HepG2 (cell line): ENCODE data around the gene HSD3B7. TPM values are rescaled to one million over a fixed set of nuclear protein-coding genes. Genes with fewer than 3 reads are reported as not detected.

Experiments
- FOXC1 ChIP-seq: sonication (generic); formaldehyde crosslinking; IDR thresholded peaks from 2 replicates; pipeline ENCODE4 v1.8.0; 2022; ENCODE audit warnings: mild to moderate bottlenecking, missing genetic modification reagents, borderline replicate concordance
- IRX3 ChIP-seq: sonication (generic); formaldehyde crosslinking; IDR thresholded peaks from 2 replicates; pipeline ENCODE4 v1.8.1; 2023; ENCODE audit warnings: mild to moderate bottlenecking, low read depth, missing genetic modification reagents, borderline replicate concordance
- SAFB2 ChIP-seq: sonication (generic); formaldehyde crosslinking; IDR thresholded peaks from 2 replicates; pipeline ENCODE4 v1.5.1; 2020; ENCODE audit warnings: missing genetic modification reagents, low read depth, mild to moderate bottlenecking, borderline replicate concordance
- SMAD3 ChIP-seq: sonication (generic); formaldehyde crosslinking; IDR thresholded peaks from 2 replicates; pipeline ENCODE4 v1.4.0; 2020; ENCODE audit warnings: missing genetic modification reagents
- ZNF333 ChIP-seq: sonication (generic); formaldehyde crosslinking; IDR thresholded peaks from 2 replicates; pipeline ENCODE4 v1.4.0; 2020; ENCODE audit warnings: mild to moderate bottlenecking, missing genetic modification reagents, borderline replicate concordance
- ZNF501 ChIP-seq: sonication (generic); formaldehyde crosslinking; IDR thresholded peaks from 2 replicates; pipeline ENCODE4 v1.5.1; 2020; ENCODE audit warnings: mild to moderate bottlenecking, moderate library complexity, missing genetic modification reagents
- ZNF644 ChIP-seq: IDR thresholded peaks from 2 replicates; pipeline ENCODE4 v1.6.1; 2016; ENCODE audit warnings: low read depth
- polyA plus RNA-seq, 8 experiments: library from polyadenylated mRNA; depleted of rRNA in 3 of 8; stranded (reverse) in 7 of 8; unstranded in 1 of 8; fragments of >200 nt; fragmentation: Illumina TruSeq in 4 of 8; extraction: Trizol in 4 of 8; gene quantifications; 2 replicates each; pipeline versions ENCODE4 v1.2.1 to v1.2.3, GENCODE V29; 2011 to 2016; ENCODE audit warnings: low read depth in 4 of 8, missing spikeins in 1 of 8, mixed read lengths in 1 of 8; ENCODE audit not compliant: insufficient read depth in 1 of 8
- total RNA-seq, 5 experiments: library from RNA; depleted of rRNA; stranded (reverse); fragments of >200 nt; fragmentation: Illumina TruSeq; extraction: Trizol; gene quantifications; 2 replicates each; pipeline ENCODE4 v1.2.3, GENCODE V29; 2016; ENCODE audit warnings: low read depth in 1 of 5
- TF ChIP-seq, protein P1 (sequence below): sonication (generic); formaldehyde crosslinking; IDR thresholded peaks from 2 replicates; pipeline ENCODE4 v1.5.1; 2020; ENCODE audit warnings: missing genetic modification reagents, mild to moderate bottlenecking, borderline replicate concordance
- TF ChIP-seq, protein P2 (sequence below): IDR thresholded peaks from 2 replicates; pipeline ENCODE4 v1.4.0; 2020; ENCODE audit warnings: mild to moderate bottlenecking, missing genetic modification reagents
- TF ChIP-seq, protein P3 (sequence below): sonication (generic); formaldehyde crosslinking; IDR thresholded peaks from 2 replicates; pipeline ENCODE4 v1.4.0; 2020; ENCODE audit warnings: missing genetic modification reagents
- TF ChIP-seq, protein P4 (sequence below), 2 experiments: sonication (generic) in 1 of 2; formaldehyde crosslinking in 1 of 2; IDR thresholded peaks; 2 replicates each; pipeline versions ENCODE4 v1.6.1 to v1.9.0; 2014 to 2022; ENCODE audit warnings: antibody characterized with exemption in 1 of 2, borderline replicate concordance in 1 of 2, inconsistent platforms in 1 of 2, low read depth in 1 of 2, missing genetic modification reagents in 1 of 2

Gene HSD3B7
- total and polyA plus RNA-seq, 2 of the 13 experiments (the other 11 are each of a cell fraction or from before 2014, with no cell fraction given), result 32.9 to 69.7 TPM

DNA sequence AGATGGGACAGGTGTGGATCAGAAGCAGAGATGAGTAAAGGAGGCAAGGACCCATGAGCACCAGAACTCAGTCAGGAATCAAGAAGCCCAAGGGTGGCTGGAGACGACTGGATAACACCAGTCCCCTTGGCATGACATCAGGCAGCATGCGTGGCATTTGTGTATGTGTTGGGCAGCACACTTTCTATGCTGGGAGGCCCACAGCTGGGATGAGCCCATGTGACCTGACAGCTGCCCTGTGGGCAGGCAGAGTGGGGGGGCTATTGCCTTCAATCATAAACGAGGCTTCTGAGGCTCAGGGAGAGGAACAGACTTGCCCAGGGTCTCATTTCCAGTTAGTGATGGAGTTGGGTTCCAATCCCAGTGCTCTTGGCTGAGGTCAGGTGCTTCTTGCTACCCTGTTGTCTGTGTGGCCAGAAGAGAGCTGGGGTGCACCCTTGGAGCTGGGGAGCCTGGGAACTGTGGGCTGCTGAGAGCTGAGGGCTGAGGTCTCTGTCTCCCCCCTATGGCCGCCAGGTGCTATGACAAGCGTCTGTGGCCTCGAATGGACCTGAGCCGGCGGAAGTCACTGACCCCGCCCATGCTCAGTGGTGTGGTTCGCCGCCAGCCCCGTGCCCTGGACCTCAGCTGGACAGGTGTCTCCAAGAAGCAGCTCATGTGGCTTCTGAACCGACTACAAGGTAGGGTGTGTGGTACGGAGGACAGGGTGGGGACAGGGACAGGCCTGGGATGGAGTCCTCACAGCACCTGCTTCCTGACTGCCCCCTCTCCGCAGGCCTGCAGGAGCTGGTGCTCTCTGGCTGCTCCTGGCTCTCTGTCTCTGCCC lies 43.2 kb upstream of the HSD3B7 start (continued):
- peak; percentile 93 for TF ChIP-seq SAFB2 (CRISPR knock-in tag)
- no peak for TF ChIP-seq IRX3
- TF ChIP-seq, protein P1, sequence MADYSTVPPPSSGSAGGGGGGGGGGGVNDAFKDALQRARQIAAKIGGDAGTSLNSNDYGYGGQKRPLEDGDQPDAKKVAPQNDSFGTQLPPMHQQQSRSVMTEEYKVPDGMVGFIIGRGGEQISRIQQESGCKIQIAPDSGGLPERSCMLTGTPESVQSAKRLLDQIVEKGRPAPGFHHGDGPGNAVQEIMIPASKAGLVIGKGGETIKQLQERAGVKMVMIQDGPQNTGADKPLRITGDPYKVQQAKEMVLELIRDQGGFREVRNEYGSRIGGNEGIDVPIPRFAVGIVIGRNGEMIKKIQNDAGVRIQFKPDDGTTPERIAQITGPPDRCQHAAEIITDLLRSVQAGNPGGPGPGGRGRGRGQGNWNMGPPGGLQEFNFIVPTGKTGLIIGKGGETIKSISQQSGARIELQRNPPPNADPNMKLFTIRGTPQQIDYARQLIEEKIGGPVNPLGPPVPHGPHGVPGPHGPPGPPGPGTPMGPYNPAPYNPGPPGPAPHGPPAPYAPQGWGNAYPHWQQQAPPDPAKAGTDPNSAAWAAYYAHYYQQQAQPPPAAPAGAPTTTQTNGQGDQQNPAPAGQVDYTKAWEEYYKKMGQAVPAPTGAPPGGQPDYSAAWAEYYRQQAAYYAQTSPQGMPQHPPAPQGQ (CRISPR knock-in tag), result no peak
- TF ChIP-seq ZNF501 (CRISPR knock-in tag), result peak; percentile 79
- TF ChIP-seq ZNF644 (CRISPR knock-in tag), result no peak
- TF ChIP-seq, protein P2, sequence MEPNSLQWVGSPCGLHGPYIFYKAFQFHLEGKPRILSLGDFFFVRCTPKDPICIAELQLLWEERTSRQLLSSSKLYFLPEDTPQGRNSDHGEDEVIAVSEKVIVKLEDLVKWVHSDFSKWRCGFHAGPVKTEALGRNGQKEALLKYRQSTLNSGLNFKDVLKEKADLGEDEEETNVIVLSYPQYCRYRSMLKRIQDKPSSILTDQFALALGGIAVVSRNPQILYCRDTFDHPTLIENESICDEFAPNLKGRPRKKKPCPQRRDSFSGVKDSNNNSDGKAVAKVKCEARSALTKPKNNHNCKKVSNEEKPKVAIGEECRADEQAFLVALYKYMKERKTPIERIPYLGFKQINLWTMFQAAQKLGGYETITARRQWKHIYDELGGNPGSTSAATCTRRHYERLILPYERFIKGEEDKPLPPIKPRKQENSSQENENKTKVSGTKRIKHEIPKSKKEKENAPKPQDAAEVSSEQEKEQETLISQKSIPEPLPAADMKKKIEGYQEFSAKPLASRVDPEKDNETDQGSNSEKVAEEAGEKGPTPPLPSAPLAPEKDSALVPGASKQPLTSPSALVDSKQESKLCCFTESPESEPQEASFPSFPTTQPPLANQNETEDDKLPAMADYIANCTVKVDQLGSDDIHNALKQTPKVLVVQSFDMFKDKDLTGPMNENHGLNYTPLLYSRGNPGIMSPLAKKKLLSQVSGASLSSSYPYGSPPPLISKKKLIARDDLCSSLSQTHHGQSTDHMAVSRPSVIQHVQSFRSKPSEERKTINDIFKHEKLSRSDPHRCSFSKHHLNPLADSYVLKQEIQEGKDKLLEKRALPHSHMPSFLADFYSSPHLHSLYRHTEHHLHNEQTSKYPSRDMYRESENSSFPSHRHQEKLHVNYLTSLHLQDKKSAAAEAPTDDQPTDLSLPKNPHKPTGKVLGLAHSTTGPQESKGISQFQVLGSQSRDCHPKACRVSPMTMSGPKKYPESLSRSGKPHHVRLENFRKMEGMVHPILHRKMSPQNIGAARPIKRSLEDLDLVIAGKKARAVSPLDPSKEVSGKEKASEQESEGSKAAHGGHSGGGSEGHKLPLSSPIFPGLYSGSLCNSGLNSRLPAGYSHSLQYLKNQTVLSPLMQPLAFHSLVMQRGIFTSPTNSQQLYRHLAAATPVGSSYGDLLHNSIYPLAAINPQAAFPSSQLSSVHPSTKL (CRISPR knock-in tag), result no peak; the same call in 1 of the 2 replicates
- peak; percentile 77 for TF ChIP-seq FOXC1
- TF ChIP-seq ZNF333 (CRISPR knock-in tag), result no peak
- TF ChIP-seq, protein P3, sequence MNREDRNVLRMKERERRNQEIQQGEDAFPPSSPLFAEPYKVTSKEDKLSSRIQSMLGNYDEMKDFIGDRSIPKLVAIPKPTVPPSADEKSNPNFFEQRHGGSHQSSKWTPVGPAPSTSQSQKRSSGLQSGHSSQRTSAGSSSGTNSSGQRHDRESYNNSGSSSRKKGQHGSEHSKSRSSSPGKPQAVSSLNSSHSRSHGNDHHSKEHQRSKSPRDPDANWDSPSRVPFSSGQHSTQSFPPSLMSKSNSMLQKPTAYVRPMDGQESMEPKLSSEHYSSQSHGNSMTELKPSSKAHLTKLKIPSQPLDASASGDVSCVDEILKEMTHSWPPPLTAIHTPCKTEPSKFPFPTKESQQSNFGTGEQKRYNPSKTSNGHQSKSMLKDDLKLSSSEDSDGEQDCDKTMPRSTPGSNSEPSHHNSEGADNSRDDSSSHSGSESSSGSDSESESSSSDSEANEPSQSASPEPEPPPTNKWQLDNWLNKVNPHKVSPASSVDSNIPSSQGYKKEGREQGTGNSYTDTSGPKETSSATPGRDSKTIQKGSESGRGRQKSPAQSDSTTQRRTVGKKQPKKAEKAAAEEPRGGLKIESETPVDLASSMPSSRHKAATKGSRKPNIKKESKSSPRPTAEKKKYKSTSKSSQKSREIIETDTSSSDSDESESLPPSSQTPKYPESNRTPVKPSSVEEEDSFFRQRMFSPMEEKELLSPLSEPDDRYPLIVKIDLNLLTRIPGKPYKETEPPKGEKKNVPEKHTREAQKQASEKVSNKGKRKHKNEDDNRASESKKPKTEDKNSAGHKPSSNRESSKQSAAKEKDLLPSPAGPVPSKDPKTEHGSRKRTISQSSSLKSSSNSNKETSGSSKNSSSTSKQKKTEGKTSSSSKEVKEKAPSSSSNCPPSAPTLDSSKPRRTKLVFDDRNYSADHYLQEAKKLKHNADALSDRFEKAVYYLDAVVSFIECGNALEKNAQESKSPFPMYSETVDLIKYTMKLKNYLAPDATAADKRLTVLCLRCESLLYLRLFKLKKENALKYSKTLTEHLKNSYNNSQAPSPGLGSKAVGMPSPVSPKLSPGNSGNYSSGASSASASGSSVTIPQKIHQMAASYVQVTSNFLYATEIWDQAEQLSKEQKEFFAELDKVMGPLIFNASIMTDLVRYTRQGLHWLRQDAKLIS (CRISPR knock-in tag), result no peak
- TF ChIP-seq, protein P4, sequence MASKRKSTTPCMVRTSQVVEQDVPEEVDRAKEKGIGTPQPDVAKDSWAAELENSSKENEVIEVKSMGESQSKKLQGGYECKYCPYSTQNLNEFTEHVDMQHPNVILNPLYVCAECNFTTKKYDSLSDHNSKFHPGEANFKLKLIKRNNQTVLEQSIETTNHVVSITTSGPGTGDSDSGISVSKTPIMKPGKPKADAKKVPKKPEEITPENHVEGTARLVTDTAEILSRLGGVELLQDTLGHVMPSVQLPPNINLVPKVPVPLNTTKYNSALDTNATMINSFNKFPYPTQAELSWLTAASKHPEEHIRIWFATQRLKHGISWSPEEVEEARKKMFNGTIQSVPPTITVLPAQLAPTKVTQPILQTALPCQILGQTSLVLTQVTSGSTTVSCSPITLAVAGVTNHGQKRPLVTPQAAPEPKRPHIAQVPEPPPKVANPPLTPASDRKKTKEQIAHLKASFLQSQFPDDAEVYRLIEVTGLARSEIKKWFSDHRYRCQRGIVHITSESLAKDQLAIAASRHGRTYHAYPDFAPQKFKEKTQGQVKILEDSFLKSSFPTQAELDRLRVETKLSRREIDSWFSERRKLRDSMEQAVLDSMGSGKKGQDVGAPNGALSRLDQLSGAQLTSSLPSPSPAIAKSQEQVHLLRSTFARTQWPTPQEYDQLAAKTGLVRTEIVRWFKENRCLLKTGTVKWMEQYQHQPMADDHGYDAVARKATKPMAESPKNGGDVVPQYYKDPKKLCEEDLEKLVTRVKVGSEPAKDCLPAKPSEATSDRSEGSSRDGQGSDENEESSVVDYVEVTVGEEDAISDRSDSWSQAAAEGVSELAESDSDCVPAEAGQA (IDR thresholded peaks at IDR 0.05; ENCODE audit: low read depth), result no peak
- TF ChIP-seq, protein P4 (CRISPR knock-in tag; IDR thresholded peaks at IDR 0.05; ENCODE audit: borderline replicate concordance), result no peak
- peak; percentile 35; the same call in 1 of the 2 replicates for TF ChIP-seq SMAD3 (CRISPR knock-in tag)
